ENCODE data around the gene ATAD3B.
"Not testable (repeated sequence)": the region's sequence is repeated elsewhere in the genome, so short reads cannot be mapped to it uniquely, and the experiment has no call there.

Gene ATAD3B, protein sequence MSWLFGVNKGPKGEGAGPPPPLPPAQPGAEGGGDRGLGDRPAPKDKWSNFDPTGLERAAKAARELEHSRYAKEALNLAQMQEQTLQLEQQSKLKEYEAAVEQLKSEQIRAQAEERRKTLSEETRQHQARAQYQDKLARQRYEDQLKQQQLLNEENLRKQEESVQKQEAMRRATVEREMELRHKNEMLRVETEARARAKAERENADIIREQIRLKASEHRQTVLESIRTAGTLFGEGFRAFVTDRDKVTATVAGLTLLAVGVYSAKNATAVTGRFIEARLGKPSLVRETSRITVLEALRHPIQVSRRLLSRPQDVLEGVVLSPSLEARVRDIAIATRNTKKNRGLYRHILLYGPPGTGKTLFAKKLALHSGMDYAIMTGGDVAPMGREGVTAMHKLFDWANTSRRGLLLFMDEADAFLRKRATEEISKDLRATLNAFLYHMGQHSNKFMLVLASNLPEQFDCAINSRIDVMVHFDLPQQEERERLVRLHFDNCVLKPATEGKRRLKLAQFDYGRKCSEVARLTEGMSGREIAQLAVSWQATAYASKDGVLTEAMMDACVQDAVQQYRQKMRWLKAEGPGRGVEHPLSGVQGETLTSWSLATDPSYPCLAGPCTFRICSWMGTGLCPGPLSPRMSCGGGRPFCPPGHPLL

DNA sequence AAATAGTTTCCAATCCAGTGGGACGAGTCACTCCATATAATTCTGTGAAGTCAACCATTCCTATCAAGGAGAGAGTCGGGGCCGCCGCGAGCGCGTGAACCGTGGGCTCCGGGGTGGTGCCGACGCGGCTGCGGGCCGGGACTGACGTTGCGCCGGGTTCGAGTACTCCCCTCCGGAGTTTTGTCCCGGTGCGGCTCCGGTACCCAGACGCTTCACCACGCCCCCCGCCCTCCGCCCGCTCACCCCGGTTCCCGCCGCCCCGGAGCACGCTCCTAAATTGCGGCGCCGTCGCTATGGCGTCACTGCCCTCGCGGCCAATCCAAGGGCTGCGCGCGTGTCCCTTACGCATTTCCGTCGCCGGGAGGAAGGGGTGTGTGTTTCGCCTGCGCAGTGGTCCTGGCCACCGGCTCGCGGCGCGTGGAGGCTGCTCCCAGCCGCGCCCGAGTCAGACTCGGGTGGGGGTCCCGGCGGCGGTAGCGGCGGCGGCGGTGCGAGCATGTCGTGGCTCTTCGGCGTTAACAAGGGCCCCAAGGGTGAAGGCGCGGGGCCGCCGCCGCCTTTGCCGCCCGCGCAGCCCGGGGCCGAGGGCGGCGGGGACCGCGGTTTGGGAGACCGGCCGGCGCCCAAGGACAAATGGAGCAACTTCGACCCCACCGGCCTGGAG, at the start of gene ATAD3B:
TSS of gene ATAD3B (plus strand) at position 377 of the 664 bp plus-strand sequence. CDS start at position 497, 120 bp downstream.
- DNase-seq: peak; percentile 82

DNA sequence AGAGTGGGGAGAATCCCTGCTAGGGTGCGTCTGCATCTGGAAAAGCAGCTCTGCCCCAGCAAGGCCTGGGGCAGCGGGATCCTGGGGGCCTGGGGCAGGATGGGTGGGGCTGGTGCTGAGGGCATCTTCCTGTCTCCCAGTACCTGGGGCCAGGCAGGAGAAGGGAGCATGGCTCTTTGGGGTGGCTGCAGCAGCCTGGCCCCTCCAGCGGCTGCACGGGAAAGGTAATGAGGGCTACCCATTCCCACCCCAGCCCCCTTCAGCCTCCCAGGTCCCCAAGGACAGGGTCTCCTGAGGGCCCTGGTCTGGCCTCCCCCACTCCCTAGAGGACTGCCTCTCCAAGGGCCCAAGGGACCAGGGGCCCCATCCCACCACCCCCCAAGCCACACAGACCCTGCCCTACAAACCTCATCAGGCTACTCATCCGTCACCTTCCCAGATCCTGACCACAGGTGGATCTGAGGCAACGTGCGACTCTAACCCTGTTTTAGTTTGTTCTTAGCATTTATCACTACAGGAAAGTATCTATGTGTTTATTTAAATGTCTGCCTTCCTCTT, 49.6 kb upstream of the ATAD3B start:
- no peak for DNase-seq

DNA sequence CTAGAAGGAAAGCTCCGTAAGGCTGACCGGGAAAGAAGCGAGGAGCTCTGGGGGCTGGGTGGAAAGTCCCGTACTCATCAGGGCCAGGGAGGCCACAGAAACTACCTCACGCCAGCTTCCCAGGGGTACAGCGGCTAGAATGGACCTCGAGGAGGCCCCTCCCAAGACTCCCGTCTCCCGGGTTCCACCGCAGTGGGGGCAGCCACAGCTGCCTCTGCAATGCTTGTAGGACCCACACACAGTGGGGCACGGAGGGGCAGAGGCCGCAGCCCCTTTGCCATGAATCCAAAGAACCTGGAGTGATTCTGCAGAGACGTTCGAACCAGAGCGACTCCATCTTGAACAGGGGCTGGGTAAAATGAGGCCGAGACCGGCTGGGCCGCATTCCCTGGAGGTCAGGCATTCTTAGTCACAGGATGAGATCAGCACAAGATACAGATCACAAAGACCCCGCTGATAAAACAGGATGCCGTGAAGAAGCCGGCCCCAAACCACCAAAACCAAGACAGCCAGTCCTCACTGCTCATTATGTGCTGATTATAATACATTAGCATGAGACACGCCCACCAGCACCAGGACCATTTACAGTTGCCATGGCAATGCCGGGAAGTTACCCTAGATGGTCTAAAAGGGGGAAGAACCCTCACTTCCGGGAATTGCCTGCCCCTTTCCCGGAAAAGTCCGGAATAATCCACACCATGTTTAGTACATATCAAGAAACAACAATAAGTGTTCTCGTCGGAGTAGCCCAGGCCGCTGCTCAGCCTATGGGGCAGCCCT, 48.9 kb upstream of the ATAD3B start:
- no peak for DNase-seq

DNA sequence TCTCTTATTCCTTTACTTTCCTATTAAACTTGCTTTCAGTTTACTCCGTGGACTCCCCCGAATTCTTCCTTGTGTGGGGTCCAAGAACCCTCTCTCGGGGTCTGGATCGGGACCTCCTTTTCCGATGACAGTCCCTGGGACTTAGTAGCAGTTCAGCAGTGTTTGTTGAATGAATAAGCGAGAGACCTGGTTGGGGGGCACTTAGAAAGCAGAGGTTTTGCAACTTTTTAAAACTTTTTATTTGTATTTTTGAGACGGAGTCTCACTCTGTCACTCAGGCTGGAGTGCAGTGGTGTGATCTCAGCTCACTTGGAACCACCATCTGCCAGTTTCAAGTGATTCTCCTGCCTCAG, 48.3 kb upstream of the ATAD3B start:
- no peak for DNase-seq

DNA sequence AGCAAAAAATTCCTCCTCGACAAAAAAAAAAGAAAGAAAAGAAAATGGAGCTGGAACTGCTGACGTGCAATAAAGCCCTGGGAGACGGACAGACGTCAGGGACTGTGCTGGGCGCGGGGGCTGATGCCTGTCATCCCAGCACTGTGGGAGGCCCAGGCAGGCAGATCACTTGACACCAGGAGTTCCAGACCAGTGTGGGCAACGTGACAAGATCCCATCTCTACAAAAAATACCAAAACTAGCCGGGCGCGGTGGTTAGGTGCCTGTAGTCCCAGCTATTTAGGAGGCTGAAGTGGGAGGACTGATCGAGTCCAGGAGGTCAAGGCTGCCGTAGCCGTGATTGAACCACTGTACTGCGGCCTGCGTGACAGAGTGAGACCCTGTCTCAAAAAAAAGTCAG, 46.9 kb upstream of the ATAD3B start:
- no peak for DNase-seq

DNA sequence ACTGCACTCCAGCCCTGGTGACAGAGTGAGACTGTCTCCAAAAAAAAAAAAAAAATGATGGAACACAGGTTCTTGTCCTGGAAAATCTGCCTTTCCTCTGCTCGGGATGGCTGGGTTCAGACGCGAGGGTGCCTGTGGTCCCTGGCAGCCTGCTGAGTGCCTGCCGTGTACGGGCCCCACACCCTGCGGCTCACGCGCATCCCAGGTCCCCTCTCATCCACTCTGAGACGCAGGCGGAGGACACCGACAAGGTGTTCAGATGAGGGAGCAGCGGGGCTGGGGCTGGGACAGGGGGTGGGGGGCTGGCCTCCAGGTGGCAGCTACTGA, 46.2 kb upstream of the ATAD3B start:
- no peak for DNase-seq

DNA sequence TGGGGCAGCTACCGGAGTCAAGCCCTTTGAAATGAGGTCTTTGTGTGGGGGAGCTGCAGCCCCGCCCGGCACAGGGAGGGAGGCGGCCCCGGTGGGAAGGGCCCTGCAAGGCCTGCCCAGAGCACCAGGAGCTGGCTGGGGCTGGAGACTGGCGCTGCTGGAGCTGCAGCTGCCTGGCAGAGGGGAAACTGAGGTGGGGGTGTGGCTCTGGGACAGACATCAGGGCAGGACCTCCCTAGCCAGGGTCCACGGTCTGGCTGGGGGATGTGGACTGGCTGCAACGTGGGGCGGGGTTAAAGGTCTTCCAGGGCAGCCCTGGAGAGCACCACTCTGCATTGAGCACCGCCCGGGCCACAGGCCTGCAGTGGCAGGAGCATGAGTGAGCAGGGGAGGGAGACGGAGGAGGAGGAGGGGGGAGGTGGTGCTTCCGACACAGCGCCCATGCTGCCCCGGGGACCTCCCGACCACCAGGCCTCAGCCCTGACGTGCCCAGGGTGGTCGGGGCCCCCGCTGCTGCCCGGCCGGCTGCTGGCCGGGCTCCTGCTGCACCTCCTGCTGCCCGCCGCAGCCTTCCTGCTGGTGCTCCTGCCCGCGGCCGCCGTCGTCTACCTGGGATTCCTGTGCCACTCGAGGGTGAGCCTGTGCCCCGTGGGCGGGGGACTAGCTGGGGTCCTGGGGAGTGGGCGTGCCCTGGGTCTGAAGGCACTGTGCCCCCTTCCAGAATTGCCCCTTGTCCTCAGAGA, 45.6 kb upstream of the ATAD3B start:
- no peak for DNase-seq

DNA sequence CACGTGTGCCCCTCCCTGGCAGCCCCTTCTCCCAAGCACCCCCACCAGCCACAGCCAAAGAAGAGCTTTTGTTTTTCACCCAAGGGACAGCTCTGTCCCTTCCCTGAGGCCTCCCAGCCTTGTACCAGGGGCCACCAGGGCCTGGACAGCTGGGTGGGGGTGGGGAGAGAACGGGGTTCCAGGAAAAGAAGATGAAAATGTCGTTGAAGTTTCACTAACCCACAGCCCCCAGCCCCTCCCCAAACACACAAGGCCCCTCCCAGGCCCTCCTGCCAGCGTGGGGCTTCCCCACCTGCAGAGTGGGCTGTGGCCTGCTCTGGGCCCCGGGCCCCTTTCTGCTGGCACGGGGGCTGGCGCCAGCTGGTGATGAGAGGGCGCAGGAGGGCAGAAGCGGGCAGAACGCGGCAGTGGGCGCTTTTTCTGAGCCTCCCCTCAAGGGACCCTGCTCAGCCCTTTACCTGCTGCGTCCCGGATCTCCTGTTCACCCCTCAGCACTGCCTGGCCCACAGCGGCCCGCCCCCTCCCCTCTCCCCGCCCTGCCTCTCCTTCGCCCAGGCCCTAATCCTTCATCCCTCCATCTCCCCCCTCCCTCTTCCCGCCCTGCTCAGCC, 45.0 kb upstream of the ATAD3B start:
- DNase-seq: no peak

DNA sequence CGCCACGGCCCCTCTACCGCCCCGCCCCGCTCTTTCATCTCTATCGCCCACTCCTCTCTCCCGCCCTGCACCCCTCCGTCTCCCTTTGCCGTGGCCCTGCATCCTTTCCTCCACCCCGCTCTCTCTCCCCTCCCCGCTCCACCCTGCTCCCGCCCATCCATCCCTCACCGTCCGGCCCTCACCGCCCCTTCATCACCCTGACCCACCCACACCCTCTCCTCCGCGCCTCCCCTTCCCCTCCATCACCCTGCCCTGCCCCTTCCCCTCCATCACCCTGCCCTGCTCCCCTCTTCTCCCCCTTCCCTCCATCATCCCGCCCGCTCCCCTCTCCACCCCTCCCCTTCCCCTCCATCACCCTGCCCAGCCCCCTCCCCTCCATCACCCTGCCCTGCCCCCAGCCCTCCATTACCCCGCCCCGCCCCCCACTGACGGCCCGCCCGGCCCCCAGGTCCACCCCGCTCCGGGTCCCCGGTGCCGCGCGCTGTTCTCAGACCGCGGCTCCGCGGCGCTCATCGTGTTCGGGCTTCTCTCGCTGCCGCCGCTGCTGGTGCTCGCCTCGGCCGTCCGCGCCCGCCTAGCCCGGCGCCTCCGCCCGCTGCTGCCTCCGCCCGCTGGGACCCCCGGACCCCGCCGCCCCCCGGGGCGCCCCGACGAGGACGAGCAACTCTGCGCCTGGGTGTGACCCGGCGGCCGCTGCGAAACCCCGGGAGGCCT, 44.3 kb upstream of the ATAD3B start:
- DNase-seq: no peak

DNA sequence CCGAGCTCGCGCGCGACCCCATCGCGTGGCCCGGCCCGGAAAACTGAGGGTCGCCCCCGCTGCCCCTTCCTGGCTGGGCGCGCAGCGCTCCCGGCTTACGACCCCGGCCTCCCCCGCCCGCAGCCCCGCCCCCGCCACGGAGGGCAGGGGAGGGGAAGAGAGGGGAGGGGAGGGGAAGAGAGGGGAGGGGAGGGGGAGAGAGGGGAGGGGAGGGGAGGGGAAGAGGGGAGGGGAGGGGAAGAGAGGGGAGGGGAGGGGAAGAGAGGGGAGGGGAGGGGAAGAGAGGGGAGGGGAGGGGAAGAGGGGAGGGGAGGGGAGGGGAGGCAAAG, 43.8 kb upstream of the ATAD3B start:
- DNase-seq: no peak

DNA sequence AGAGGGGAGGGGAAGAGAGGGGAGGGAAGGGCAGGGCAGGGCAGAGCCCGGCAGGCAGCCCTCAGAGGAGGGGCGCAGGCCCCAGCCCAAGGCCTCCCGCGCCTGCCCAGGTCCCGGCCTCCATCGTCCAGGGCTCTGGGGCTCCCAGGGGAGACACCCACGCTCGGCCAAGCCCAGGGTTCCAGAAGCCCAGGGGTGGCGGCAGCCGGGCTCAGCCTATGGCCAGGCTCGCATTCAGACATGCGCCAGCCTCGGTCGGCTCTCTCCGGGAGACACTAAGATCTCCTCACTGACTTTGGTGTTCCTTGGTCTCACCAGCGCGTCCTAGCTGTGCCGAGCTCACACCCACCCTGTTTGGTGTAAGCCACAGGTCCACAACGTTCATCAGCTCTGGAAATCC, 43.4 kb upstream of the ATAD3B start:
- no peak for DNase-seq

DNA sequence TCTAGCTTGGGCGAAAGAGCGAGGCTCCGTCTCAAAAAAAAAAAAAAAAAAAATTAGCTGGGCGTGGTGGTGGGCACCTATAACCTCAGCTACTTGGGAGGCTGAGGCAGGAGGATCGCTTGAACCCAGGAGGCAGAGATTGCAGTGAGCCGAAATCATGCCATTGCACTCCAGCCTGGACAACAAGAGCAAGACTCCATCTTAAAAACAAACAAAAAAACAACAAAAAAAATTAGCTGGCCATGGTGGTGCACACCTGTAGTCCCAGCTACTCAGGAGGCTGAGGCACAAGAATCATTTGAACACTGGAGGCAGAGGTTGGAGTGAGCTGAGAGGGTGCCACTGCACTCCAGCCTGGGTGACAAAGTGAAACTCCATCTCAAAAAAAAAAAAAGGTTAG, 42.6 kb upstream of the ATAD3B start:
- not testable (repeated sequence) for DNase-seq

DNA sequence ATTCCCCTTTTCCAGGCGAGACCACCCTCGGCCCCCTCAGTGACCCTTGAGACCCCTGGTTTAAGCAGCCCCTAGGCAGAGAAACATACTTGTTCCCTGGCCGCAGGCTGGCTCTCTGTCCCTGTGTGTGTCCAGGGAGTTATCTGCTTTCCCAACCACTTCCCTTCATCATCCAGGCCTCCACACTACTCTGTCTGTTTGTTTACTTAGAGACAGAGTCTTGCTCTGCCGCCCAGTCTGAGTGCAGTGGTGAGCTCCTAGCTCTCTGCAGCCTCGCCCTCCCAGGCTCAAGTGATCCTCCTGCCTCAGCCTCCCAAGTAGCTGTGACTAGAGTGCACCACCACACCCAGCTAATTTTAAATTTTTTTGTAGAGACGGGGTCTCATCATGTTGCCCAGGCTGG, 41.9 kb upstream of the ATAD3B start:
- no peak for DNase-seq

DNA sequence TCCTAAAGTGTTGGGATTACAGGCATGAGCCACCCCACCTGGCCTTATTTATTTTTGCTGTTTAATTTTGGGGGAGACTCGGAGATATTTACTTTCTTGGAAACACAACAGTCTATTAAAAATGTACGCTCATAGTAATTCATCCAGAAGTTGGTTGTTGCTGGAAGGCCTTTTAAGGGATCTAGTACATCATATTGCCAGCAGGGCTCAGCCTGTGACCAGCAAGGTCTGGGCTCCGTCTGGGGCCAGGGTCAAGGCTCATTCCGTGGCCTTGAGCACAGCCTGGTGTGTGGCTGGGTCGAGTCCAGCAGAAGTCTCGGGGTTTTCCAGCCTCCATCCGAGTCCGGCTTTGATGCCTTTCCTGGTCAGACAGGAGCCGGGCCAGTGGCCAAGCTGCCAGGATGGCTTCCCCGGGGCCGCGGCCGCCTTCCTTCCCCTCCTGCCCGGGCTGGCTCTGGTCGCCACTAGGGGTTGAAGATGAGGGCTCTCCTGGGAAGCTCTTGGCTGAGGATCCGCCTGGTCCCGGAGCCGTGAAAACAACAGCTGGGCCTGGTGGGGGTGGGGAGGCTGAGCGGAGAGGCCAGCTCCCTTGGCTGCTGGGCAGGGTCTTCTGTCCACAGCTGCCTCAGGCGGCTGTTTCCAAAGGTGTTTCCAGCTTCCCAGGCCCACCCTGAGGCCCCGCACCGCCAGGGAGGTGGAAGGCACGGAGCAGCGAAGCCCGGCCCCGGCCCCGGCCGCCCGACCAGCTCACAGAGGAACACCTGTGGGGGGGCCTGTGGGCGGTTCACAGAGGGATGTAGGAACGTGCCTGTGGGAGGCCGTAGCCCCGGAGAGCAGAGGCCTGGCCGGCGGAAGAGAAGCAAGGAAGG, 41.2 kb upstream of the ATAD3B start:
- DNase-seq: peak; percentile 62

DNA sequence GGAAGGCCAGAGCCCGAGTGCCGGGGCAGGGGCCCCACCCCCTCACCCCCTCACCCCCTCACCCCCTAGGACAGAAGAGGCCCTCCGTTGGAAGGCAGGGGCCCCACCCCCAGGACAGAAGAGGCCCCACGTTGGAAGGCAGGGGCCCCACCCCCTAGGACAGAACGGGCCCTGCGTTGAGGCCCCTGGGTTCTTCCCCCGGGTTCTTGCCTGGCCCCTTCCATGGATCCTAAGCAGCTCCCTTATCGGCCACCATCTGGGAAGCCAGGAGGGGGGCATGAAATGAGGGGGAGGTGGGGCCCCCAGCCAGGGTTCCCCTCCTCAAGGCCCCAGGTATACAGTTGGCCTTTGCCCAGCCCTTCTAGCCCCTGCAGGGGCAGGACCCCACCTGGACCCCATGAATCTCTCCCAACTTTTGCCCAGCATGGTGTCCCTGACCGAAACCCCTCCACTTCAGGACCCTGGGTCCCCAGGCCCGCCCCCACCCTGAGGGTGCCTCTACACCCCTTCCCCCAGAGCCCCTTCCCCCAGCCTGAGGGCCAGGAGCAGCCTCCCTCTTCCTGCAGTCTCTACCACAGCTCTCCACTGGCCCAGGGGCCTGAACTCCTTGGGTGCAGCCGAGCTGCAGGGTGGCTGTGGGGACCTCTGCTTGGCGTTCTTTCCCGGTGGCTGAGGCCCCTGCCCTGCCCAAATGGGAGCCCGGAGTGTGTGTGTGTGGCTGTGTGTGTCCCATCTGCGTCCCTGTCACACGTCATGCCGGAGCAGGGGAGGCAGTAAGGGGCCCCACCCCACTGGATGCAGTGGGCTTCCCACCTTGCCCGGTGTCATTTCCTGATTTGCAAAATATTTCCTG, 40.3 kb upstream of the ATAD3B start:
- DNase-seq: no peak

DNA sequence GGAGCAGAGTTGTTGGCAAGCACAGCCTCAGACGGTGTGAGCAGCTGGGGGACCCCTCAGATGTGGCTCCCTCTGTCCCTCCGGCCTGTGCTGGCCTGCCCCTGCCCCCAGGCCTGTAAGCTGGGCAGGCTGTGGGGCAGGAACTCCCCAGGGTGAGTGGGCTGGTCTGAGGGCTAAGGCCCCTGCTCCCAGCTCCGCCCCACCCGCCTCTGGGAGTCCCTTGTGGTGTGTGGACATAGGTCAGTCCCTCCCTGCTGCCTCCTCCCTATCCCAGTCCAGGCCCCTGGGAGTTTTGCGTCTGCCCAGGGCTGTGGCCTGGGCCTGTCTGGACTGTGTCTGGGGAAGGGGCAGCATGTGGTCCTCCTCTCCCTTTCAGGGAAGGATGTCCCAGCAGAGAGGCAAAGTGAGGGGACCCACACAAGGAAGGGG, 39.7 kb upstream of the ATAD3B start:
- no peak for DNase-seq

DNA sequence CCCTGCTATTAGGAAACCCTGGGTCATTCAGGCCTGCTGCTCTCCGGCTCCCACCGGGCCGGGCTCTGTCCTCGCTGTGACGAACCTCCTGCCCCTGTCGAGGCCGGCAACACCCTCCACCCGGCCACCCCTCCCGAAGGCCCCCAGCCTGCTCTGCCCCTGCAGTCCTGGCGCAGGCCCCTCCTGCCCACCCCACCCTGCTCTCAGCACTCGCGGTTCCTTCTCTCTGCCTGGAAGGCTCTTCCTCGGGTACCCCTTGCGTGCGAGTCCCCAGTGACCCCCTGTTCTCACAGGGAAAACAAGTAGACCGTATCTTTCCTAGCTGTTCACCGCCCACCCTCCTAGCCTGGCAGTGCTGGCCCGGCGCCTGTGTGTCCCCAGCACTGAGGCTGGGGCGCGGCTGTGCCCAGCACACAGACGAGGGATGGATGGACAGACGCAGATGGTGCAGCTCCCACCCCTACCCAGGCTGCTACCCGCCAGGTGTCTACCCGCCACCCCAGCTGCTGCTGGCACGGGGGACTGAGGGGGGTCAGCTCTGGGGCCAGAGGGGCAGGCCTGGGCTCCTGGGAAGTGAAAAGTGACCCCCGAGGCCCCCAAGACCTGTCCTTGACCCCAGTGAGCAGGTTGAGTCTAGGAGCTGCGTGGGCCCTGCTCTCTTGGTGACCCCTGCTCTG, 39.2 kb upstream of the ATAD3B start:
- no peak for DNase-seq

DNA sequence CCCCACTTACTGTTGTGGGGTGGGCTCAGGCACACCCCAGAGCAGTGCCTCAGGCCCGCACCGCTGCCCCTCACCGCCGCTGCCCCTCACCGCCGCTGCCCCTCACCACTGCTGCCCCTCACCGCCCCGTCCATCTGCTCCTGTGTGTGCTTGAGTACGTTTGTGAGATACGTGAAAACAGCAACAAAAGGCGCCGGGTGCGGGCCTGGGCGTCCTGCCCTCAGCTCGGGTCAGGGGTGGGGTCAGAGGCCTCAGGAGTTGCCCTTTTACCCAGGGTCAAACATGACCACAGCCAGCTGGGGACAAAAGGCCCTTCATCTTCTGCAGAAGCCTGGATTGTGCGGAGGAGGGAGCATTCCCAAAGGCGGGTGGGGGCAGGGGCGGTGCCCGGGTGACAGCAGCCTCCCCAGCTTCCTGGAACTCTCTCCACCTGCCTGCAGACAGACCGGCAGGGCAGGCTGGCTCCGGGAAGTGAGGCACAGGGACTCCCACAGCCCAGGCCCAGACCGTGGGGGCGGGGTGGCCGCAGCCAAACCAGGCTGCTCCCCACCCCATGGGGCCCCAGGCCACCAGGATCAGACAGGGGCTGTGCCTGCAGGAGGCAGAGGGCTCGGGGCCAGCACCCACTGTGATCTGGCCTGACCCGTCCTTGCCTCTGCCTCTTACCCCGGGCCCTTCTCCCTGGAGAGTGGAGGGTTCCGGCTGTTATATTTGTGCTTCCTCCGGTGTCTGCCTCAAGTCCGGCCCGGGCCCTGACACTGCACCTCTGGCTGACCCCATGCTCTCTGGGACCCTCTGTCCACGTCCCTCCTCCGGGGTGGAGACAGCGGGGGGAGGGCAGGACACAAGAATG, 38.4 kb upstream of the ATAD3B start:
- DNase-seq: peak; percentile 41
